K562 (cell line): ENCODE measurements around the gene CPSF7. TPM values are rescaled to one million over a fixed set of nuclear protein-coding genes. Genes with fewer than 3 reads are reported as not detected.

Source experiments
- C11orf30 ChIP-seq: fragments of 450-650 bp; IDR thresholded peaks from 2 replicates; pipeline ENCODE4 v1.6.1; 2016; ENCODE audit warnings: low read depth, mild to moderate bottlenecking
- CEBPG ChIP-seq, 3 experiments: fragments of 200-800 bp in 1 of 3; sonication (Bioruptor generic) in 1 of 3; sonication (generic) in 1 of 3; formaldehyde crosslinking in 1 of 3; IDR thresholded peaks in 2 of 3; conservative IDR thresholded peaks in 1 of 3; 2 replicates each; pipeline versions ENCODE4 v1.6.1 to v1.8.0; 2016 to 2022; ENCODE audit warnings: missing compliant biosample characterization in 2 of 3, missing genetic modification characterization in 2 of 3, mild to moderate bottlenecking in 1 of 3, missing genetic modification reagents in 1 of 3
- CHD1 ChIP-seq: fragments of 200-600 bp; sonication (generic); IDR thresholded peaks from one replicate; pipeline ENCODE4 v1.6.1; 2012; ENCODE audit warnings: mild to moderate bottlenecking, moderate library complexity, low read length, inconsistent platforms
- CREB3 ChIP-seq: fragments of 450-650 bp; conservative IDR thresholded peaks from 2 replicates; pipeline ENCODE4 v1.6.1; 2016; ENCODE audit warnings: missing genetic modification characterization, low read depth, mild to moderate bottlenecking, missing compliant biosample characterization, moderate library complexity
- CREB5 ChIP-seq: fragments of 250-450 bp; sonication (Bioruptor Pico); IDR thresholded peaks from 2 replicates; pipeline ENCODE4 v1.5.0; 2020; ENCODE audit warnings: mild to moderate bottlenecking
- ERF ChIP-seq: fragments of 450-650 bp; formaldehyde crosslinking; IDR thresholded peaks from 2 replicates; pipeline ENCODE4 v1.4.0; 2020; ENCODE audit warnings: mild to moderate bottlenecking, mixed read lengths
- HMG20B ChIP-seq: fragments of 250-450 bp; sonication (Bioruptor Pico); IDR thresholded peaks from 2 replicates; pipeline ENCODE4 v1.5.0; 2021; ENCODE audit warnings: mild to moderate bottlenecking
- MAFG ChIP-seq: fragments of 450-650 bp; conservative IDR thresholded peaks from 2 replicates; pipeline ENCODE4 v1.6.1; 2016; ENCODE audit warnings: missing genetic modification characterization, missing compliant biosample characterization
- NEUROD1 ChIP-seq: fragments of 150-350 bp; IDR thresholded peaks from 2 replicates; pipeline ENCODE4 v1.6.1; 2014; ENCODE audit warnings: borderline replicate concordance, low read length, low read depth; ENCODE audit not compliant: partially characterized antibody
- SMARCC2 ChIP-seq: fragments of 450-650 bp; IDR thresholded peaks from 2 replicates; pipeline ENCODE4 v1.6.1; 2017; ENCODE audit warnings: antibody characterized with exemption, moderate library complexity, mild to moderate bottlenecking, low read depth
- SREBF2 ChIP-seq: sonication (generic); formaldehyde crosslinking; IDR thresholded peaks from 2 replicates; pipeline ENCODE4 v1.4.0; 2020; ENCODE audit warnings: mild to moderate bottlenecking, missing genetic modification reagents
- TEAD4 ChIP-seq, 2 experiments: sonication (generic) in 1 of 2; formaldehyde crosslinking in 1 of 2; IDR thresholded peaks; 2 replicates each; pipeline versions ENCODE4 v1.6.1 to v1.8.0; 2012 to 2022; ENCODE audit warnings: borderline replicate concordance in 1 of 2, inconsistent platforms in 1 of 2, low read length in 1 of 2, mild to moderate bottlenecking in 1 of 2, missing genetic modification reagents in 1 of 2
- ZKSCAN8 ChIP-seq: fragments of 200-800 bp; sonication (Bioruptor generic); IDR thresholded peaks from 2 replicates; pipeline ENCODE4 v1.6.1; 2016; ENCODE audit warnings: missing genetic modification characterization, missing compliant biosample characterization
- ZNF551 ChIP-seq: fragments of 250-450 bp; sonication (Bioruptor Pico); IDR thresholded peaks from 2 replicates; pipeline ENCODE4 v1.5.0; 2021; ENCODE audit warnings: mild to moderate bottlenecking, moderate library complexity
- ZNF695 ChIP-seq: fragments of 450-650 bp; formaldehyde crosslinking; IDR thresholded peaks from 2 replicates; pipeline ENCODE4 v1.4.0; 2020; ENCODE audit warnings: mild to moderate bottlenecking, moderate library complexity
- ZSCAN32 ChIP-seq: fragments of 450-650 bp; formaldehyde crosslinking; IDR thresholded peaks from 2 replicates; pipeline ENCODE4 v1.4.0; 2020; ENCODE audit warnings: mild to moderate bottlenecking, moderate library complexity
- polyA plus RNA-seq, 8 experiments: library from polyadenylated mRNA; depleted of rRNA in 4 of 8; stranded (reverse) in 5 of 8; unstranded in 3 of 8; fragments of >200 nt; fragmentation: Nextera tagmentation in 2 of 8; fragmentation: Illumina TruSeq in 1 of 8; extraction: Ambion mirVana in 2 of 8; extraction: Trizol in 1 of 8; gene quantifications; 2 replicates each; pipeline versions ENCODE4 v1.2.1 to v1.2.3, GENCODE V29; 2011 to 2014; ENCODE audit warnings: inconsistent platforms in 1 of 8, missing spikeins in 1 of 8
- total RNA-seq, 7 experiments: library from RNA; depleted of rRNA in 6 of 7; stranded (reverse); fragments of >200 nt in 6 of 7; fragmentation: Illumina TruSeq in 2 of 7; extraction: Trizol in 2 of 7; gene quantifications; 2 replicates each; pipeline versions ENCODE4 v1.2.1 to v1.2.3, GENCODE V29; 2011 to 2021; ENCODE audit warnings: low replicate concordance in 1 of 7
- TF ChIP-seq, protein P1 (sequence below): fragments of 250-450 bp; sonication (Bioruptor Pico); IDR thresholded peaks from 2 replicates; pipeline ENCODE4 v1.4.0; 2020; ENCODE audit warnings: mild to moderate bottlenecking, moderate library complexity
- TF ChIP-seq, protein P2 (sequence below): fragments of 450-650 bp; IDR thresholded peaks from one replicate; pipeline ENCODE4 v1.6.1; 2018; ENCODE audit warnings: mild to moderate bottlenecking, moderate library complexity; ENCODE audit not compliant: partially characterized antibody
- TF ChIP-seq, protein P3 (sequence below): fragments of 200-800 bp; sonication (Bioruptor generic); IDR thresholded peaks from 2 replicates; pipeline ENCODE4 v1.6.1; 2017; ENCODE audit warnings: missing genetic modification characterization, missing compliant biosample characterization

CPSF7 gene
- total and polyA plus RNA-seq, 9 of the 15 experiments (the other 6 are each of a cell fraction or from before 2014, with no cell fraction given): 14.8 to 104 (median 44.1) TPM

GRCh38 chr11:61417670-61418069 is 12.1 kb downstream of the CPSF7 start (continued):
- TF ChIP-seq, protein P1, sequence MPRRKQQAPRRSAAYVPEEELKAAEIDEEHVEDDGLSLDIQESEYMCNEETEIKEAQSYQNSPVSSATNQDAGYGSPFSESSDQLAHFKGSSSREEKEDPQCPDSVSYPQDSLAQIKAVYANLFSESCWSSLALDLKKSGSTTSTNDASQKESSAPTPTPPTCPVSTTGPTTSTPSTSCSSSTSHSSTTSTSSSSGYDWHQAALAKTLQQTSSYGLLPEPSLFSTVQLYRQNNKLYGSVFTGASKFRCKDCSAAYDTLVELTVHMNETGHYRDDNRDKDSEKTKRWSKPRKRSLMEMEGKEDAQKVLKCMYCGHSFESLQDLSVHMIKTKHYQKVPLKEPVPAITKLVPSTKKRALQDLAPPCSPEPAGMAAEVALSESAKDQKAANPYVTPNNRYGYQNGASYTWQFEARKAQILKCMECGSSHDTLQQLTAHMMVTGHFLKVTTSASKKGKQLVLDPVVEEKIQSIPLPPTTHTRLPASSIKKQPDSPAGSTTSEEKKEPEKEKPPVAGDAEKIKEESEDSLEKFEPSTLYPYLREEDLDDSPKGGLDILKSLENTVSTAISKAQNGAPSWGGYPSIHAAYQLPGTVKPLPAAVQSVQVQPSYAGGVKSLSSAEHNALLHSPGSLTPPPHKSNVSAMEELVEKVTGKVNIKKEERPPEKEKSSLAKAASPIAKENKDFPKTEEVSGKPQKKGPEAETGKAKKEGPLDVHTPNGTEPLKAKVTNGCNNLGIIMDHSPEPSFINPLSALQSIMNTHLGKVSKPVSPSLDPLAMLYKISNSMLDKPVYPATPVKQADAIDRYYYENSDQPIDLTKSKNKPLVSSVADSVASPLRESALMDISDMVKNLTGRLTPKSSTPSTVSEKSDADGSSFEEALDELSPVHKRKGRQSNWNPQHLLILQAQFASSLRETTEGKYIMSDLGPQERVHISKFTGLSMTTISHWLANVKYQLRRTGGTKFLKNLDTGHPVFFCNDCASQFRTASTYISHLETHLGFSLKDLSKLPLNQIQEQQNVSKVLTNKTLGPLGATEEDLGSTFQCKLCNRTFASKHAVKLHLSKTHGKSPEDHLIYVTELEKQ (CRISPR knock-in tag): no peak
- TF ChIP-seq ZNF551 (CRISPR knock-in tag): no peak
- no peak for TF ChIP-seq TEAD4 (IDR thresholded peaks at IDR 0.05; ENCODE audit: low read length)
- TF ChIP-seq TEAD4 (CRISPR knock-in tag; IDR thresholded peaks at IDR 0.05; ENCODE audit: borderline replicate concordance): no peak
- TF ChIP-seq, protein P2, sequence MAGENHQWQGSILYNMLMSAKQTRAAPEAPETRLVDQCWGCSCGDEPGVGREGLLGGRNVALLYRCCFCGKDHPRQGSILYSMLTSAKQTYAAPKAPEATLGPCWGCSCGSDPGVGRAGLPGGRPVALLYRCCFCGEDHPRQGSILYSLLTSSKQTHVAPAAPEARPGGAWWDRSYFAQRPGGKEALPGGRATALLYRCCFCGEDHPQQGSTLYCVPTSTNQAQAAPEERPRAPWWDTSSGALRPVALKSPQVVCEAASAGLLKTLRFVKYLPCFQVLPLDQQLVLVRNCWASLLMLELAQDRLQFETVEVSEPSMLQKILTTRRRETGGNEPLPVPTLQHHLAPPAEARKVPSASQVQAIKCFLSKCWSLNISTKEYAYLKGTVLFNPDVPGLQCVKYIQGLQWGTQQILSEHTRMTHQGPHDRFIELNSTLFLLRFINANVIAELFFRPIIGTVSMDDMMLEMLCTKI: no peak
- TF ChIP-seq CREB5 (CRISPR knock-in tag): no peak
- peak; percentile 75 for TF ChIP-seq MAFG
- no peak for TF ChIP-seq CHD1
- TF ChIP-seq, protein P3, sequence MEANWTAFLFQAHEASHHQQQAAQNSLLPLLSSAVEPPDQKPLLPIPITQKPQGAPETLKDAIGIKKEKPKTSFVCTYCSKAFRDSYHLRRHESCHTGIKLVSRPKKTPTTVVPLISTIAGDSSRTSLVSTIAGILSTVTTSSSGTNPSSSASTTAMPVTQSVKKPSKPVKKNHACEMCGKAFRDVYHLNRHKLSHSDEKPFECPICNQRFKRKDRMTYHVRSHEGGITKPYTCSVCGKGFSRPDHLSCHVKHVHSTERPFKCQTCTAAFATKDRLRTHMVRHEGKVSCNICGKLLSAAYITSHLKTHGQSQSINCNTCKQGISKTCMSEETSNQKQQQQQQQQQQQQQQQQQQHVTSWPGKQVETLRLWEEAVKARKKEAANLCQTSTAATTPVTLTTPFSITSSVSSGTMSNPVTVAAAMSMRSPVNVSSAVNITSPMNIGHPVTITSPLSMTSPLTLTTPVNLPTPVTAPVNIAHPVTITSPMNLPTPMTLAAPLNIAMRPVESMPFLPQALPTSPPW (CRISPR knock-in tag): no peak
- TF ChIP-seq HMG20B (CRISPR knock-in tag): no peak
- no peak for TF ChIP-seq ERF
- TF ChIP-seq SMARCC2: no peak
- TF ChIP-seq ZKSCAN8 (CRISPR knock-in tag): no peak
- TF ChIP-seq SREBF2 (CRISPR knock-in tag): no peak
- no peak for TF ChIP-seq ZSCAN32 (CRISPR knock-in tag)
- no peak for TF ChIP-seq CREB3 (tag)
- TF ChIP-seq C11orf30: peak; percentile 42; the same call in 1 of the 2 replicates
- no peak for TF ChIP-seq NEUROD1
- TF ChIP-seq CEBPG (CRISPR knock-in tag; IDR thresholded peaks at IDR 0.05): no peak
- peak in 1 of 2 experiments; percentile 67; a peak in 2 of 4 replicates for TF ChIP-seq CEBPG (tag; conservative IDR thresholded peaks at IDR 0.05 in 1 of 2, IDR thresholded peaks at IDR 0.05 in 1 of 2)
- no peak for TF ChIP-seq ZNF695 (CRISPR knock-in tag)
